PC-9 (cell line): ENCODE measurements around the gene PITPNB.

Experiments used
- EZH2 ChIP-seq: fragments of 200-600 bp; sonication (generic); IDR thresholded peaks from 2 replicates; pipeline ENCODE4 v1.8.0; 2017; ENCODE audit warnings: antibody characterized with exemption, low read depth
- TF ChIP-seq, protein P1 (sequence below): fragments of 200-600 bp; sonication (generic); conservative IDR thresholded peaks from 2 replicates; pipeline ENCODE4 v1.6.1; 2017; ENCODE audit warnings: mixed run types, antibody characterized with exemption, mild to moderate bottlenecking, moderate library complexity

DNA sequence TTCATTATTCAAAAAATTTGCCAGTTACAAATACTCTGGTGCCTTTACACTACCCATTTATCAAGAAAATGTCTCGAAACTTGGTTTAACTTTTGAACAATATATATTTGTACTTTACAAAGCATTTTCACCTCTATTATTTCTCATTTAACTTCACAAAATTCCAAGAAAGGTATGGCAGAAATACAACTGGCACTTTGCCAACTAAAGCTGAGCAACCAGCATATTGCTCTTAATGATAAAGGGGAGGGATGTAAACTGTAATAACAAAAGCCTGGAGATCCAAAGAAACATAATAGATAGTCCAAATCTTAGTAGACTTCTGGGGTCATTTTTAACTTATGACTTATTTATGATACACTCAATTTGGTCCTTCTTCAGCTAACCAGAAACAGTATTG is 7.7 kb downstream of the PITPNB start:
- TF ChIP-seq, protein P1, sequence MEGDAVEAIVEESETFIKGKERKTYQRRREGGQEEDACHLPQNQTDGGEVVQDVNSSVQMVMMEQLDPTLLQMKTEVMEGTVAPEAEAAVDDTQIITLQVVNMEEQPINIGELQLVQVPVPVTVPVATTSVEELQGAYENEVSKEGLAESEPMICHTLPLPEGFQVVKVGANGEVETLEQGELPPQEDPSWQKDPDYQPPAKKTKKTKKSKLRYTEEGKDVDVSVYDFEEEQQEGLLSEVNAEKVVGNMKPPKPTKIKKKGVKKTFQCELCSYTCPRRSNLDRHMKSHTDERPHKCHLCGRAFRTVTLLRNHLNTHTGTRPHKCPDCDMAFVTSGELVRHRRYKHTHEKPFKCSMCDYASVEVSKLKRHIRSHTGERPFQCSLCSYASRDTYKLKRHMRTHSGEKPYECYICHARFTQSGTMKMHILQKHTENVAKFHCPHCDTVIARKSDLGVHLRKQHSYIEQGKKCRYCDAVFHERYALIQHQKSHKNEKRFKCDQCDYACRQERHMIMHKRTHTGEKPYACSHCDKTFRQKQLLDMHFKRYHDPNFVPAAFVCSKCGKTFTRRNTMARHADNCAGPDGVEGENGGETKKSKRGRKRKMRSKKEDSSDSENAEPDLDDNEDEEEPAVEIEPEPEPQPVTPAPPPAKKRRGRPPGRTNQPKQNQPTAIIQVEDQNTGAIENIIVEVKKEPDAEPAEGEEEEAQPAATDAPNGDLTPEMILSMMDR: no peak
- TF ChIP-seq EZH2: no peak
